Melanocyte of skin (primary cell): ENCODE measurements around the gene SMIM31. TPM values are rescaled to one million over a fixed set of nuclear protein-coding genes. Genes with fewer than 3 reads are reported as not detected.

Experiments used
- small RNA-seq, 2 donors: library from RNA; depleted of rRNA; stranded (forward); fragments of <200 nt; gene quantifications; one replicate each; pipeline ENCODE3, GENCODE V24; 2012
- total RNA-seq, 2 donors: library from RNA; depleted of rRNA; stranded (reverse); fragments of >200 nt; gene quantifications; 2 replicates each; pipeline ENCODE4 v1.2.3, GENCODE V29; 2012

Gene SMIM31
- total RNA-seq = not detected

DNA sequence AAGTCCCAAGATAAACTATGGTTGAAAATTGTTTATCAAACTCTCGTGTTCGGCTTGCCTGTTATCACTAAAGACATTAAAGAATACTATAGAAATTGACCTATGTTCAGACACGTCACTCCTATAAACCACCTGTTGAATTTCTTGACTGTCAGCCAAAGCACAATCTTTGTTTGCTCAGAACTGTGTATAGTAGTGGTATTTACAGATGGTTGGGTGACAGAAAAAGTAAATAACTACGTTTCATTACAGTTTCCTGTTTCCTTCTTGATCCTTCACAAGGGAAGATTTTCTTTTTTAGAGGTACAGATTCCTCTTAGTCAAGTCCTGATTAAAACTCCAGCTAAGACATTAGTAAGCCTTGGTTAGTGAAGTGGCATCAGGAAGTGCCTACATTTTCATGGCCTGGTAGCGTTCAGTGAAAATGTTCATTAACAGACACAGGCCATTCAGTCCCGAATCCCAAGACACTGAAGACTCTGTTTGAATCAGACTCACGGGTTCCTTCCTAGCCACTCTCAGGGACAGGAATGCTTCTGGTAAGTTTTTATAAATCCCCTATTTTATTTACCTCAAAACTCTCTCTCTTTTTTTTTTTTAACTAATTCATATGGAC, at the start of gene SMIM31:
Gene SMIM31, plus strand, starts transcription at position 259 of the 616 bp plus-strand sequence. CDS start 16,313 bp downstream, outside the sequence.

Small RNA genes lying within 50 kb of the gene (small RNA-seq; reads per million reads assigned to genes)
- gene RNU6-668P = 0 reads per million in 2 donors

Other genes starting within 250 kb of the SMIM31 start
- not detected for gene APELA, start 123.0 kb downstream of the SMIM31 start, total RNA-seq
- gene TRIM61, start 223.5 kb downstream of the SMIM31 start, total RNA-seq = 1 to 10 TPM; 5.5 to 6.3 TPM